NT2/D1 (cell line): ENCODE data around the gene ARHGAP32.

Source experiments
- DNase-seq: peaks from one replicate; pipeline ENCODE4 v3.0.0-alpha.2; 2011; ENCODE audit warnings: low read depth, low spot score
- H3K27me3 ChIP-seq: 2 replicates; pipeline ENCODE4 v1.6.0; 2011; ENCODE audit warnings: mild to moderate bottlenecking; ENCODE audit not compliant: insufficient read length, insufficient read depth
- H3K36me3 ChIP-seq: 2 replicates; pipeline ENCODE4 v1.6.1; 2011; ENCODE audit warnings: mild to moderate bottlenecking, low read length, mixed read lengths; ENCODE audit not compliant: insufficient read depth, insufficient read length
- H3K4me1 ChIP-seq: 2 replicates; pipeline ENCODE4 v1.5.1; 2011; ENCODE audit not compliant: insufficient read depth, insufficient read length
- H3K4me3 ChIP-seq: 2 replicates; pipeline ENCODE4 v1.5.1; 2011; ENCODE audit warnings: low read depth; ENCODE audit not compliant: insufficient read length
- H3K9ac ChIP-seq: 2 replicates; pipeline ENCODE4 v1.6.0; 2011; ENCODE audit warnings: low read depth; ENCODE audit not compliant: insufficient read length
- H3K9me3 ChIP-seq: 2 replicates; pipeline ENCODE4 v1.5.1; 2011; ENCODE audit warnings: mild to moderate bottlenecking, low read length; ENCODE audit not compliant: insufficient read depth
- SUZ12 ChIP-seq: IDR thresholded peaks from 2 replicates; pipeline ENCODE4 v1.6.1; 2011; ENCODE audit not compliant: insufficient read length, insufficient read depth; ENCODE audit errors: extremely low read depth
- YY1 ChIP-seq: IDR thresholded peaks from 2 replicates; pipeline ENCODE4 v1.6.1; 2011; ENCODE audit not compliant: insufficient read length, insufficient read depth
- ZNF274 ChIP-seq: IDR thresholded peaks from 2 replicates; pipeline ENCODE4 v1.6.1; 2011; ENCODE audit warnings: mild to moderate bottlenecking, low read depth, low read length

ARHGAP32 gene

DNA sequence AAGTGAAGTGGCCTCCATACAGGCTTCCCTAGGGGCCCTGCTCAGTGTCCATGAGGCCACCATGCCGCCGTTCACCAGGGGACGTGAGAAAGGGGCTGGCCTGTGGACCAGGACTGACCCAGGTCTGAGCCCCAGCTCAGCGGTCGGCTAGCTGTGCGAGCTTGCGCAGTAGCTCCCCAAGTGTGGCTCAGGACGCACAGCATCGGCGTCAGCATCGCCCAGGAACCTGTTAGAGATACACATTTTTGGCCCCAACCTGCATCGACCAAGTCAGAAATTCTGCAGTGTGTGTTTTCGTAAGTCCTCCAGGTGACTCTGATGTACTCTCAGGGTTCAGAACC, 249.9 kb downstream of the ARHGAP32 start:
- Histone ChIP-seq H3K4me1 (peaks cover 2% of the 10 kb centered on the region), H3K9me3 (no peaks in the 10 kb centered on the region), H3K4me3 (no peak overlapping the region), H3K36me3 (no peaks in the 10 kb centered on the region), H3K27me3 (no peaks in the 10 kb centered on the region), H3K9ac (no peak overlapping the region)
- DNase-seq: no peak
- TF ChIP-seq YY1: no peak
- no peak for TF ChIP-seq ZNF274
- TF ChIP-seq SUZ12: no peak

DNA sequence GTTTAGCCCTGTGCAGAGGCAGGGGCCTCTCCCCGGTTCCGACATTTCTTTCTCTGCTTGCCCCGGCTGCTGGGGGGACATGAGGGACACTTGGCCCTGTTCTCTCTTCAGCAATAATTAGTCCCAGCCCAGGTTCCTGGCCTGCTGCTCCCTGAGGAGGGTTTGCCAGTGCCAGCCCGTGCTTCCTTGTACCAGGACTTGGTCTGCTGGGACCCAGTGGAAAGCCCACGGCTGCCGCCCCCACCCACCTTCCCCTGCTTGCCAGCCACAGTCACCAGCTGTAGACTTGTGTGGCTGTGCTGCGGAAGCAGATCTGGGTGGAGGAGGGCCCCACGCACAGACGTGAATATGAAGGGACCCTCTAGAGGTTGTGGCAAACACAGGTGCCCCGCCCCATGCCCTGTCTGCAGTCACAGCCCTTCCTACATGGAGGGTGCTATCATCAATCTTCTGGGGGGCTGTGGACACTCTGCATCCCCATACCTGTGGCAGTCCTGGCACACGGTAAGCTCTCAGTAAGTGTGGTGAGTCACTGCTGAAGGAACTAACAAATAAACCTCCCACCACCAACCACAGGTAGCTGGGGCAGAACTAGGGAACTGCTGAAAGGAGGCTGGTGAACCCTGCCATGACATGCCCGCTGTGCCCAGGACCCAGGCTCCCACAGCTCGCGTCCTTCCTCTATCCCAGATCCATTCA, 250.4 kb downstream of the ARHGAP32 start:
- peaks cover 2% of the 10 kb centered on the region for H3K4me1 ChIP-seq
- no peak overlapping the region for H3K4me3 ChIP-seq
- no peaks in the 10 kb centered on the region for H3K27me3 ChIP-seq
- H3K9me3 ChIP-seq: no peaks in the 10 kb centered on the region
- no peak overlapping the region for H3K9ac ChIP-seq
- no peak for TF ChIP-seq ZNF274
- TF ChIP-seq SUZ12: no peak
- TF ChIP-seq YY1: no peak
- no peaks in the 10 kb centered on the region for H3K36me3 ChIP-seq
- no peak for DNase-seq

DNA sequence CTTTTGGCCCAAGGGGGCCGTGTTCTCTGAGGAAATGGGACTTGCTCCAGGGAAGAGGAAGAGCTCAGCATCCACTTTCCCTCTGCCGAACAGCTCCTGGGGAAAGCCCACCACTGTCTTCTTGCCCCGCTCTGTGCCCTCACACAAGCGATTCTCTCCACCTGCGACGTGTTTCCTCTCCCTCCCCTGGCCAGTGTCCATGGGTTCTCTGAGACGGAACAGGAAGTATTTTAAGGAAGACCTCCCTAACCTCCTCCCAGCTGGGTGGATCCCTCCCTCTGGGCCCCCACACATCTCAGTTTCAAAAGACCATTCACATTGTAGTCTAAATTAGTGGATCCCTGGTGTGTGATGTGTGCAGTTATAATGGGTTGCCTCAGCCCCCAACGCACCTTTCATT, 251.0 kb downstream of the ARHGAP32 start:
- no peak for TF ChIP-seq SUZ12
- no peak for TF ChIP-seq ZNF274
- no peak for TF ChIP-seq YY1
- Histone ChIP-seq H3K9ac (no peak overlapping the region), H3K36me3 (no peaks in the 10 kb centered on the region), H3K27me3 (no peaks in the 10 kb centered on the region), H3K4me1 (peaks cover 2% of the 10 kb centered on the region), H3K4me3 (no peak overlapping the region), H3K9me3 (no peaks in the 10 kb centered on the region)
- no peak for DNase-seq

DNA sequence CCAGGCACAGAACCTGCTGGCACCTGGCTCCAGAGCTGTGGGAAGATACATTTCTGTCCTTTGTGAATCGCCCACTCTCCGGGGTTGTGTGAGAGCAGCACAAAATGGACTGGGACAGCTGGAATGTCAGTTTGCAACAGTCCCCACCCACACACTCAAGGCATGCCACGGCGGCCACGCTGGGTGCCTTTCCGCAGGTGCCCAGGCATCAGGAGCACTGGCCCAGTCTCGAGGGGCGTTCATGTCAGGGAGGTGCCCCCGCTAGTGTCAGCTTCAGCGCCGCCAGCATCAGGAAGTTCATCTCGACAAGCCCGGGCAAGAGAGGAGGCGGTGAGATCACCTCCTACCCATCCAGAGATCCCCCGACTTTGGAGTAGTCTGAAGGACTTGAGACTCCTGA, 251.5 kb downstream of the ARHGAP32 start:
- H3K9ac ChIP-seq: no peak overlapping the region
- no peak for DNase-seq
- H3K4me3 ChIP-seq: no peak overlapping the region
- H3K9me3 ChIP-seq: no peaks in the 10 kb centered on the region
- no peaks in the 10 kb centered on the region for H3K36me3 ChIP-seq
- H3K4me1 ChIP-seq: peaks cover 2% of the 10 kb centered on the region
- TF ChIP-seq ZNF274: no peak
- no peak for TF ChIP-seq SUZ12
- no peak for TF ChIP-seq YY1
- H3K27me3 ChIP-seq: no peaks in the 10 kb centered on the region

DNA sequence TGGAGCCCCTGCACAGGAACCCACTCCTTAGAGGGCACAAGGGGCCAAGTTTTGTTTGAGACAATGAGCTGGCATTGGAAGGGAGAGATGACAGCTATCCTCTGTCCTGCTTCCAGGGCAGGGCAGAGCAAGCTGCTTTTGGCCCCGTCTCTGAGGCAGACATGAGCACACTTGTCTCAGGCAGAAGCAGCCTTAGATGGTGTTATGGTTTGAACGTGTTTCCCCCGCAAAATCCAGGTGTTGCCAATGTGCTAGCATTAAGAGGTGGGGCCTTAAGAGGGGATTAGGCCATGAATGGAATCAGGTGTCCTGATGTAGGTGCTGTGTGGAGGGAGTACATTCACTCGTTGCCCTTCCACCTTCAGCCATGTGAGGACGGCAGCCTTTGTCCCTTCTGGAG, 252.0 kb downstream of the ARHGAP32 start:
- Histone ChIP-seq H3K36me3 (no peaks in the 10 kb centered on the region), H3K4me1 (peaks cover 2% of the 10 kb centered on the region), H3K9me3 (no peaks in the 10 kb centered on the region), H3K4me3 (no peak overlapping the region), H3K9ac (no peak overlapping the region), H3K27me3 (no peaks in the 10 kb centered on the region)
- no peak for DNase-seq
- TF ChIP-seq SUZ12 (no peak), YY1 (no peak), ZNF274 (no peak)

DNA sequence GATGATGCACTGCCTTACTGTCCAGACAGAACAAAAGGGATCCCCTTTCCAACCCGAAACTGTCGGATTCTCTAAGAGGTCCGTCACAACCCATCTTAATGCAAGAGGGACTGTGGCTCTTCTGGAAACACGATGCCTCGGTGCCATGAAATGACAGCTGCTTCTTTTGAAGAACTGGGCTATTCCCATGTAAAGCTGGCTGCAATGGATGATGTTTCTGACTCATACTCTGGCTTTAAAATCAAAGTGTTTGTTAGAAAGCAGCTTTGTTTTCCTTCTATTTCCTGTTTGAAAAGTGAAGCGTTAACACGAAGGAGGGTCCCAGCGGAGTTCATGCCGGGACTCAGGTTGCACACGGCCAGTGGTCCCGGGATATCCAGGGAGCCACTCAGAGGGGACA, 252.5 kb downstream of the ARHGAP32 start:
- no peak for DNase-seq
- H3K4me3 ChIP-seq: no peak overlapping the region
- no peaks in the 10 kb centered on the region for H3K27me3 ChIP-seq
- no peak overlapping the region for H3K9ac ChIP-seq
- peaks cover 2% of the 10 kb centered on the region for H3K4me1 ChIP-seq
- no peak for TF ChIP-seq YY1
- no peak for TF ChIP-seq ZNF274
- no peak for TF ChIP-seq SUZ12
- no peaks in the 10 kb centered on the region for H3K36me3 ChIP-seq
- no peaks in the 10 kb centered on the region for H3K9me3 ChIP-seq

DNA sequence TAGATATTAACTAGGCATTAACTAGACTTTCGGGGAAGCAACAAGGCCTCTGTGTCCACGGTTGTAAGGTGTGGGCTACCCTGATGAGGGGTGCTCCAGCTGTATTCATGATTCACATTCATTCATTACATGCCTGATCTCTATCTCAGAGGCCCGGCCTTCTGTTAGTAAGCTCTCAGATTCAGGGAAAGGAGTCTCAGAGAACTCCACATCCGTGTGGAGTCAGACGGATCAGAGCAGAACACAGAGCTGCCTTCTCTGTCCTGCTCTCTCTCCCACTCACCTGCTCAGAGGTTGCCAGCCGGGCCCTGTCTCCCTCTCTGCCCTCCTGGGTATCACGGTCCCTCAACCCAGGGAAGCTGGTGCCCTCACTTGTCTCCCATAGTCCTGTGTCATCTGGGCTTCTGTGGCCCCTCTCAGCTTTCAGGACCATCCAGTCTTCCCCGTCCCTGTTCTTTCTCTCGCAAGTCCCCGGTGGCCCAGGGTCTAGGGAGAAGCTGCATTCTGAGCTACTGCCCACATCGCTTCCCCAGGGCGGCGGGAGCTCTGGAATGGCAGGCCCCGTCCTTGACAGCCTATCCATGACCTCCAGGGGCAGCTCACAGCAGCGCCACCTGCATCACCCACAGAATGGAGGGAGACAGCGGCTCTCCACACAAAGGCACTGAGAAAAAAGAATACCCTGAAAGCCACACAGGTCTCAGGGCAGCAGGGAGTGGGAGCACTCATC, 253.8 kb downstream of the ARHGAP32 start:
- TF ChIP-seq SUZ12 (no peak), YY1 (no peak), ZNF274 (no peak)
- no peaks in the 10 kb centered on the region for H3K9me3 ChIP-seq
- no peak for DNase-seq
- peaks cover 2% of the 10 kb centered on the region for H3K4me1 ChIP-seq
- no peaks in the 10 kb centered on the region for H3K36me3 ChIP-seq
- no peak overlapping the region for H3K9ac ChIP-seq
- no peaks in the 10 kb centered on the region for H3K27me3 ChIP-seq
- no peak overlapping the region for H3K4me3 ChIP-seq

DNA sequence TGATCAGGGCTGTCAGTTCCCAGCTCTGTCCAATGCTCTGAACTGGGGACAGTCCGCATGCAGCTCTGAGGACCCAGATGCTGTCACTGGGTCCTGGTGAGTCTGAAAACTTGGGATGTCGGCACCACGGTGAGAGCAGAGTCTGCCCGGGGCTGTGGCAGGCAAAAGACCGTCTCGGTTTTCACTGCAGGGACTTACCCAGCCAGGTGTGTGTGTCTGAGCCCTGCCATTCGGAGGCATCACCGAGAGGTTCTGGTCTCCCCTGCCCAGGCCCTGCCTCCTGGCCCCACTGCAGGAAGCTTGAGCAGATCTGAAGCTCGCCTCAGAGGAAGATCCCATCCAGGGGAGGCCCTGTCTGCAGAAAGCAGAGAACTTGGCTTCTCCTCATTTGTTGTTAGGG, 254.6 kb downstream of the ARHGAP32 start:
- DNase-seq: no peak
- no peak overlapping the region for H3K9ac ChIP-seq

More for the DNA sequence above, 254.6 kb downstream of the ARHGAP32 start:
- Histone ChIP-seq H3K9me3 (no peaks in the 10 kb centered on the region), H3K36me3 (no peaks in the 10 kb centered on the region), H3K27me3 (no peaks in the 10 kb centered on the region), H3K4me3 (no peak overlapping the region), H3K4me1 (peaks cover 2% of the 10 kb centered on the region)
- TF ChIP-seq ZNF274: no peak
- TF ChIP-seq YY1: no peak
- no peak for TF ChIP-seq SUZ12
